ENCODE results near the gene CCDC92. TPM values are rescaled to one million over a fixed set of nuclear protein-coding genes. Genes with fewer than 3 reads are reported as not detected.

CCDC92 gene
- total and polyA plus RNA-seq, 2 experiments from 2014 or later = 16.9 to 60.2 TPM

- Histone ChIP-seq H3K4me2 (no peak overlapping the region), H3K27me3 (no peaks in the 10 kb centered on the region), H2AFZ (no peak overlapping the region), H3K4me3 (no peak overlapping the region), H3K79me2 (no peaks in the 10 kb centered on the region), H3K9me3 (ENCODE audit: low read depth) (no peaks in the 10 kb centered on the region), H4K20me1 (ENCODE audit: insufficient read depth, poor library complexity, severe bottlenecking) (no peaks in the 10 kb centered on the region), H3K9me2 (replicated peaks; ENCODE audit: insufficient read depth) (no peaks in the 10 kb centered on the region), H3K4me1 (ENCODE audit: insufficient read depth) (no peaks in the 10 kb centered on the region), H3K27ac (no peak overlapping the region), H3K36me3 (replicated peaks; ENCODE audit: insufficient read depth, low read depth) (no peaks in the 10 kb centered on the region)
- TF ChIP-seq CTCF (IDR thresholded peaks at IDR 0.05; ENCODE audit: poor library complexity) (no peak), EZH2 (IDR thresholded peaks at IDR 0.05; ENCODE audit: borderline replicate concordance) (no peak), EZH2phosphoT487 (IDR thresholded peaks at IDR 0.05; ENCODE audit: low read depth, severe bottlenecking, unreplicated experiment) (no peak)
- DNase-seq (ENCODE audit: low spot score) = no peak
- WGBS (ENCODE audit: low lambda C conversion rate, missing lambda C conversion rate) = 90% methylated on average over 16 of the region's 16 CpGs
Observed at GRCh38 chr12:123939716-123940626, 32.7 kb downstream of the CCDC92 start.

GRCh38 chr12:123938679-123939480 is 33.8 kb downstream of the CCDC92 start:
- Histone ChIP-seq H3K9me3 (ENCODE audit: low read depth) (no peaks in the 10 kb centered on the region), H3K36me3 (replicated peaks; ENCODE audit: insufficient read depth, low read depth) (no peaks in the 10 kb centered on the region), H3K4me1 (ENCODE audit: insufficient read depth) (no peaks in the 10 kb centered on the region), H4K20me1 (ENCODE audit: insufficient read depth, poor library complexity, severe bottlenecking) (no peaks in the 10 kb centered on the region), H3K79me2 (no peaks in the 10 kb centered on the region), H3K27me3 (no peaks in the 10 kb centered on the region), H3K4me3 (no peak overlapping the region), H3K4me2 (no peak overlapping the region), H2AFZ (no peak overlapping the region), H3K9me2 (replicated peaks; ENCODE audit: insufficient read depth) (no peaks in the 10 kb centered on the region), H3K27ac (no peak overlapping the region)
- WGBS (ENCODE audit: low lambda C conversion rate, missing lambda C conversion rate) = 90% methylated on average over 16 of the region's 16 CpGs
- no peak for TF ChIP-seq EZH2phosphoT487 (IDR thresholded peaks at IDR 0.05; ENCODE audit: low read depth, severe bottlenecking, unreplicated experiment)
- peak; percentile 28 for TF ChIP-seq CTCF (IDR thresholded peaks at IDR 0.05; ENCODE audit: poor library complexity)
- no peak for TF ChIP-seq EZH2 (IDR thresholded peaks at IDR 0.05; ENCODE audit: borderline replicate concordance)
- no peak for DNase-seq (ENCODE audit: low spot score)

GRCh38 chr12:123937707-123938591 is 34.7 kb downstream of the CCDC92 start:
- no peaks in the 10 kb centered on the region for H4K20me1 ChIP-seq (ENCODE audit: insufficient read depth, poor library complexity, severe bottlenecking)
- WGBS (ENCODE audit: low lambda C conversion rate, missing lambda C conversion rate) = 80% methylated on average over 16 of the region's 16 CpGs
- no peak overlapping the region for H3K4me2 ChIP-seq
- no peaks in the 10 kb centered on the region for H3K36me3 ChIP-seq (replicated peaks; ENCODE audit: insufficient read depth, low read depth)
- H3K27ac ChIP-seq = no peak overlapping the region
- H3K9me2 ChIP-seq (replicated peaks; ENCODE audit: insufficient read depth) = no peaks in the 10 kb centered on the region
- H3K79me2 ChIP-seq = no peaks in the 10 kb centered on the region
- H3K4me3 ChIP-seq = no peak overlapping the region
- no peak for DNase-seq (ENCODE audit: low spot score)
- no peaks in the 10 kb centered on the region for H3K9me3 ChIP-seq (ENCODE audit: low read depth)
- TF ChIP-seq EZH2 (IDR thresholded peaks at IDR 0.05; ENCODE audit: borderline replicate concordance) = no peak
- TF ChIP-seq CTCF (IDR thresholded peaks at IDR 0.05; ENCODE audit: poor library complexity) = no peak
- TF ChIP-seq EZH2phosphoT487 (IDR thresholded peaks at IDR 0.05; ENCODE audit: low read depth, severe bottlenecking, unreplicated experiment) = no peak
- no peak overlapping the region for H2AFZ ChIP-seq
- H3K4me1 ChIP-seq (ENCODE audit: insufficient read depth) = no peaks in the 10 kb centered on the region
- no peaks in the 10 kb centered on the region for H3K27me3 ChIP-seq

Data from hepatocyte (in vitro differentiated cells).